HPDE6-E6E7 (cell line): Measurements from ENCODE around the gene TBC1D10A.

Source experiments
- DNase-seq: peaks from one replicate; pipeline ENCODE4 v3.0.0; 2011; ENCODE audit warnings: missing footprints; ENCODE audit errors: extremely low spot score

The TBC1D10A gene

DNA sequence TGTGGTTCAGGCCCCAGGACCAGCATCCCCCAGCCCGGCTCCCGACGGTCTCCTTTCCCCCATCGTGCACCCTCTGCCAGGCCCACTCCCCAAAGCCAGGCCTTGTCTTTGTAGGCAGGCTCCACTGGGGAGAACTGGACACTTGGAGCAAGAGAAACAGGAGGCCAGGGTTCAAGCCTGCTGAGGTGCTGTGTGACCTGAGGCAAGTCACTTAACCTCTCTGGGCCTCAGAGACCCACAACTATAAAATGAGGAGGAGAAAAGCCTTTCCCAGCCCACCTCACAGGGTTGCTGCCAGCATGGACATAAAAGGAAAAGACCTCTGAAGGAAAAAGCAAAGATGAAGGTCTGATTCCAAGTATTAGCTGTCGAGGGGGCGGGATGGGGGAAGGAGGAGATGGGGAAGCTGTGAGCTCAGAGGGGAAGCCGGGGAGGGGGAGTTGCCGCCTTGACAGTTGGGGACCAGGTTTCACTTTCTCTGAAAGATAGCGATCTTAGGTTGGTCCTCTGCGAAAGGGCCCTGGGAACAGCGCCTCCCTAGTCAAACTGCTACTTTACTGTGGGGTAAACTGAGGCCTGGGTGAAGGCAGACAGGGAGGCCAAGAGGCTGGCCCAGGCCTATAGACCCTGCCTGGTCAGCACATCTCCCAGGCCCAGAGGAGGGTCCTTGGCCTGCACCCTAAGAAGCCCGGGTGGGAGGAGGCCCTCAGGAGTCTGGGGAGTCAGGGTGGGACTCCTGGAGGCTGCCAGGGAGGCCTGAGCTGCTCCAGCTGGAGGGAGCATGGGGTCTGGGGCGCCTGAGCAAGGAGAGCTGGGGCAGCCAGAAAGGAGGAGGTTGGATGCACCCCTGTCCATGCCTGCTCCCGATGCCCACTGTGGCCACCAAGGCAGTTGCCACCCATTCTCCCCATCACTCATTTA, 59.1 kb downstream of the TBC1D10A start:
- no peak for DNase-seq

DNA sequence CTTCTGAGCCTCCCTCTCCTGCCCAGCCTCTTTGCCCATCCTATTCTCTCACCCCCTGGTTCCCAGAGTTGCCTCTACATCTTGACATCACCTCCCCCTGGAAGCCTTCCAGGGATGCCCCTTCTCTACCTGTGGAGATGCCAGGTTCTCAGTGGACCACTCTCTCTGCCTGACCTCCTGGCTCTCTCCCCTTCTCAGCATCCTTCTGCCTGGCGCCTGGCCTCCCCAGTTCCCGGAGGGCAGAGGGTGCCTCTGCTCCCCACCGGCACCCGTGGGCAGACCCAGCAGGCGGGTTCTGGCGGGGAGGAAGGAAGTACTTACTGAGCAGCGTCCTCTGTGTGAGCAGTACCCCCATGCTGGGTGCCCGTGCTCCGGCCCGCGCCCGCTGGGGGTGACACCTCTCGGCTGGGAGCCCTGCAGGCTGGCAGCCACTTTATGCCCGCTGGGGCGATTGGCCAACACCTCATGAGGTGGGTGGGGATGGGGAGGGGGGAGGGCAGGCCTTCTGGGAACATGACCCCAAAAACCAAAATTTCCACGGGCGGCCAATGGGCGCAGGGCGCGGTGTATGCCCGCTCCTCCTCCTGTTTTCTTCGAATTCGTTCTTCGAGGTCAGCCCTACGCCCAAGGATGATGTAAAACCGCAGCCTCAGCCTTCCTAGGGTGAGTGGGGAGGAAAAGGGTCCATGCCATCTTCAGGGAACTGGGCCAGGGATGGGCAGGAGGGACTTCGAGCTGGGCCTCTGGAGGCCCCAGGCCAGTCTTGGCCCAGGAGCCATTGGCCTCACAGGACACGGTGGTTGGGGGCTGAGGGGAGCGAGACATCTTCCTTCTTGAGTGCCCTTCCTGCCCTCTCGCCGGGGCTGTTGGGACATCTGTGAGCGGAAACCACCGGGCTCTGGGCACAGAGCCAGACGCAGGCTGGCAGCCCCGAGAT, 60.0 kb downstream of the TBC1D10A start, which contains the start of gene OSM:
Gene OSM, minus strand, starts transcription at position 407 of the 937 bp plus-strand sequence. Its CDS starts 52 bp downstream, at position 355.
- DNase-seq = no peak

DNA sequence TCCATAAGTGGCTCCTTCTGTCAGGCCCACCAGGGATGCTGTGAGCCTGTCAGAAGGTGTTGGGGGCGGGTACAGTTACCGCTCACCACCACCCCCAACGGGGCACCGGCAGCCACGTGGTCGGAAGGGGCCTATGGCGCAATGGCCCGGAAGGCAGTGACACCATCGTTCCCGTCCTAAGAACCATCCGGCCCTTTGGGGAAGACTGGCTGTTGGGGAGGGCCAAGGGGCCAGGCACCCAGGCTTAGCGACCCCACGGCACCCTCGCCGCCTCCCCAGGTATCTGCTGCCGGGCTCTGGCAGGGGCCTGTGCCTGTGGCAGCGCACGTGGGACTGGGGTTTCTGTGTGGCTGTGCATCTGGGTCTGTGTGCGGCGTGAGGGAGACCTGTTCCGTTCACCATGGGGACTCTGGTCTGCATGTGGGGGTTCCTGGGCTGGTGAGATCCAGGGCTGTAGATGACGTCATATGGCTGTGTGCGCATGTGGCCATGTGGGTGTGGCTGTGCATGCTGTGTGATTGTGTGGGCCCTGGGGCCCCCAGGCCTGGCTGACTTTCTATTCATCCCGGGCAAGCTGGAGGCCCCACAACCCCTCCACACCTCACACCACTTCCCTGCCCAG, 60.8 kb downstream of the TBC1D10A start:
- no peak for DNase-seq

DNA sequence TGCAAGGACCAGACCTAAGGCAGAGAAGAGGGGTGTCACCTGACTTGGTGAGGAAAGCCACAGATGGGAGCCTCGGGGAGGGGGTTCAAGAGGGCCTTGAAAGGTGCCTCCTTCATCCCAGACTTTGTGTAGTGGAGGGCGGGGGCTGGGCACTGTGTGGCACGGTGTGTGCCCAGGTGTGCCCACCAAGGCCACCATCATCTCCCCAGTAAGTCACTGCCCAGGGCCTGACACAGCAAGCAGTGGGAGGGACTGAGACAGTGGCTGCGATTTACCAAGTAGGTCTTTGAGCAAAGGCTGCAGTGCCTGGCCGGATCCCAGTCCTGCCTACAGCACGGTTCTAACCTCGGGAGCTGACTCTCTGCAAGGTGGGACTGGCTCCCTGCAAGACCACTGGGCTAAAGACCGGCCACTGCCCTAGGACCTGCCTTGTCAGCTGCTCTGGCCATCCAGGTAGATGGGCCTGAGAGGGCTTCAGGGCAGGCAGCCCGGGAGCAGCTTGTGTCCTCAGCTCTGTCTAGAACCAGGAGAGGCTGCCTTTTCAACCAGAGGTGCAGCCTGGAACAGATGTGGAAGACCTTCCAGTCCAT, 61.5 kb downstream of the TBC1D10A start:
- DNase-seq = no peak

DNA sequence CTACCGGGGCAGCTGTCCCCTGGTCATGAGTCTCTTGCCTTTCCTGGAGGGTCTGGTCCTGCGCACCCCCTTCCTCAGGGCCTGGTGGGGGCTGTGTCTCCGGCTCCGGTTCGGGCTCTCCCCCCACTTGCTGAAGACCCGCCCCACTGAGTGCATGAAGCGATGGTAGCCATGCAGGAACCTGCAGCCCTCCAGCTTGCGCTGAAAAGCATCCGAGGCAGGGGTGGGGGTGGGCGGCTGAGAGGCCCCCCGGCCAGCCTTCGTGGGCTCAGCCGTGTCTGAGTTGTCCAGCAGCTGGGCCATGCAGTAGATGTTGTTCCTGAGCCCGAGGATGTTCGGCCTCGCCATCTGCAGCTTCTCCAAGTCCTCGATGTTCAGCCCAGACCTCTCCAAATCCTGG, 62.9 kb downstream of the TBC1D10A start:
- no peak for DNase-seq

DNA sequence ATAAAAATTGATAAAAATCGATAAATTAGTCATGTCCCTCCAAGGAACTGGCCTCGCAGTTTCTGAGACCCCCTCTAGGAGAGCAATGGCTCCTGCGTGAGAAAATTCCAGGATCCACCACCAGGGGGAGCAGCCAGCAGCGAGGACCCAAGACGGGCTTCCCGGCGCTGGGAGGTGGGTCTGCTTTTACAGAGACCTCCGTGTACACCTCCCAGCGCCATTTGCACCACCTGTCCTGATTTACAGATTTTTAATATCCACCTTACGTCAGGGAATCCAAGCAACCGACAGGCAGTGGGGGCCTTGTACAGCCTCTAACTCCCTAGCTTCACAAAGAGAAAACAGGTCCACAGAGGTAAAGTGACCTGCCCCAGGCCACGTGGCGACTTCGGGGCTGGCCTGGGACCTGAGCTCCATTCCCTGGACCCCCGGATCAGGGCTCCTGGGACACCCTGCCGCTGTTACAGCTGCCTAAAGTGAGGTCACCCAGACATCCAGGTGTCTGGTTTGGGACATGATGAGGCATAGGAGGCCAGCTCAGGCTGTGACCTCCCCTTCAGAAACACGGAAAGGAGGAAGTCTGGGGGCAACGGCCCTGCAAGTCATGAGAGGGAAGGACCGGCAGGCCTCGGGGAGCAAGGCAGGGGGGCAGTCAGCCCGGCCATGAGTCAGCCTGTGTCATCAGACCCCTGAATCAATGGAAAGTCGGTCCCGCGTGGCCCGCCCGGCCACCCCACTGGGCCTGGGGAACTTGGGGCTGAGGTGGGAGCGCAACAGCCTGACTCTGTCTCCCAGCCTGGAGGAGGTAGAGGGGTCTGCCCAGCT, 63.6 kb downstream of the TBC1D10A start:
- no peak for DNase-seq

DNA sequence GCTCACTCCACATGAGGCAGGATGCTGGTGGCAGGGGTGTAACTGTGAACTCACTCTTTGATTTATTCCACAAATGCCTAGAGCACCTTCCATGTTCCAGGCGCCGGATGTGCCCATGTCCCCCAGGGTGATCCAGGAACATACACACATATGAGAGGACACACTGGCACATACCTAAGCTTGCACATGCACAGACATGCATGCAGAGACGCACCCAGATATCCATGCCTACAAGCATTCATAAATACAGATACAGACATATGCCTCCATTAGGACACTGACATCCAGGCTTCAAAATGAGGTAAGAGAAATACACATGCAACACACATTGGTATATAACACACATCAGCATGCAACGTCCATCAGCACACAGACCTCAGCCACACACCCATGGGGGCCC, 64.6 kb downstream of the TBC1D10A start:
- no peak for DNase-seq

DNA sequence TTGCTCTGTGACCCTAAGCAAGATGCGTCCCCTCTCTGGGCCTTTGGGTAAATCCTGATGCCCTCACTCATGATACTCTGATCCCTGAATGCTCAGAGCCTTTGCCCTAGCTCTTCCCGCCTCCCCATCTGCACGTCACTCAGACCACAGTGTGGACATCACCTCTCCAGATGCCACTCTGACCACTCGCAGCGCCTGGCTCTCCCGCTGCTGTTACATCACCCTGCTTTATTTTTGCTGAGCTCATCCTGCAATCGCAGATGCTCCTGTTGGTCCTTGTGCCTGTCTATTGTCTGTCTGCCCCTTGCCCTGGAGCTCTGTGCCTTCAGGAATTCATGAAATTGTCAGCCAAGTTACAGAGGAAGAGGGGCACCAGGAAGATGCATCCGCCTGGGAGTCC, 65.6 kb downstream of the TBC1D10A start:
- DNase-seq = no peak

DNA sequence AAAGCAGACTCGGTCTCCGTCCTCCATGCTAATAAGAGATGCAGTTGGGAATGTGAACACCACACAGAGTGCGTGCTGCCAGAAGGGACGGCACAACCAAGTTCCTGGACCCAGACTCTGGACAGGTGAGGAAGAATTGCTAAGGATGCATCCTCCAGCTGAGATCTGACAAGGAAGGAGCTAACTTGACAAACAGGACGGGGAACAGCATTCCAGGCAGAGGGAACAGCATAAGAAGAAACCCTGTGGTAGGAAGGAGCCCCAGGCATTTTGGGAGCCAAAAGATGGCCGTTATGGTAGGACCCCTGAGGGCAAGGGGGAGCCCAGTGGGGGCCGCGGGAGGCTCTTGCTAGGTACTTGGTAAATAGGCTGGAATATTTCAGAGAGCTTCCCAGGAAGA, 66.1 kb downstream of the TBC1D10A start:
- DNase-seq = no peak

DNA sequence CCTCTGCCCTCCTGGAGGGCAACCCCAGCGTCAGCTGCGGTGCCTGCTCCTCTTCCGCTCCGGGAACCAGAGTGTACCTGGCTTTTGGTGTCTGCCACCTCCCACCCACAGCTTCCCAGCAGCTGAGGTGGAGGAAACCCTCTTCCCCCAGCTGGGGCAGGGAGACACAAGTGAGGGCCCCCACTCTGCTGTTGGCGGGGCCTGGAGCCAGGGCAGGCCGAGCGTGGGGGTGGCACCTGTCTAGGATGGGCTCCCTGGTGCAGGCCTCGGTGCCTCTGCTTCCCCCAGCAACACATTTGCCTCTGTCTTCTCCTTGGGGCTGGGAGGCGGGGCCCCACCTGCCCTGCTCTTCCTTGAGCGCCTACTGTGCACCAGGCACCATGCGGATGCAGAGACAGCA, 66.5 kb downstream of the TBC1D10A start:
- DNase-seq = no peak

DNA sequence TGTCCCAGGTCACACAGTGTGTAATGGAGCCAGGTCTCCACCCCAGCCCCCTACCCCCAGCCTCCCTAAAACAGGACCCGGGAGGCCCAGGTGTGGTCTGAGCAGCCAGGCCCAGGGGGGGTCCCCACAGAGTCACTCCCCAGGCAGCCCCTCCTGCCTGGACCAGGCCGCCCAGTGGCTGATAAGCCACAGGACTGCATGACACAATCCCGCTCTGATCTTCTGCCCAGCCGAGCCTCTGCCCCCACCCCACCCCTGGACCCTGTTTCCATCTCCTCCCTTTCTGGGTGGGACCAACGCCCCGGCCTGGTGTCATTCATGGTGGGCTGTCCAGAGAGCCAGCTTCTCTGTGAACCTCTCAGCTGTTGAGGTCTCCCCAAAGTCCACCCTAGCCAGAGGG, 72.4 kb downstream of the TBC1D10A start:
- DNase-seq = no peak

DNA sequence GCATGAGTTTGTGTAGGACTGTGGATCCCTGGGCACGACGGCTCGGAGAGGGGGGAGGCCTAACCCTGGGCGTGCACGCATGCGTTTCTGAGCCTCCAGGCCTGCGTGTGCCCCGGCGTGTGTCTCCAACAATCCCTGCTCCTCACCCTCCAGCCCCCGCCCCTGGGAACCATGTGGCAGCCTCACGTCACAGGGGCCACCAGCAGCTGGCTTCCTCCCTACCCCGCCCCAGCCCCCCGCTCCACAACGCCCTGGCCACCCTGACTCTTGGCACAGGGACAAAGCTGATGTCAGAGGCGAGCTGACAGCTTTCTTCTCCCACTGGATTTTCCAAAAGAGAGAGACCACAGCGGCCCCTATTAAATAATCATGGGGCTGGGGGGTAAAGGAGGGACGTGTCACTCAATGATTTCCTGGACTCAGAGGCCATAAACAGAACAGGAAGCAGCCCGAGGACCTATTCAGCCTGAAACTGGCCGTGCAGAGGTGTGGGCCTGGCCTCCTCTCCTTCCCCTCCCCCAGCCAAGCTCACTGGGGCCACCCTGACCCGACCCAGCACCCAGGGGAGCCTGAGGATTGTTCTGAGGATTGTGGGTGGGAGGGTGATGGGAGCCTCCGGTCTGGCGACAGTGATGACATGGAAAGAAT, 73.4 kb downstream of the TBC1D10A start:
- no peak for DNase-seq

DNA sequence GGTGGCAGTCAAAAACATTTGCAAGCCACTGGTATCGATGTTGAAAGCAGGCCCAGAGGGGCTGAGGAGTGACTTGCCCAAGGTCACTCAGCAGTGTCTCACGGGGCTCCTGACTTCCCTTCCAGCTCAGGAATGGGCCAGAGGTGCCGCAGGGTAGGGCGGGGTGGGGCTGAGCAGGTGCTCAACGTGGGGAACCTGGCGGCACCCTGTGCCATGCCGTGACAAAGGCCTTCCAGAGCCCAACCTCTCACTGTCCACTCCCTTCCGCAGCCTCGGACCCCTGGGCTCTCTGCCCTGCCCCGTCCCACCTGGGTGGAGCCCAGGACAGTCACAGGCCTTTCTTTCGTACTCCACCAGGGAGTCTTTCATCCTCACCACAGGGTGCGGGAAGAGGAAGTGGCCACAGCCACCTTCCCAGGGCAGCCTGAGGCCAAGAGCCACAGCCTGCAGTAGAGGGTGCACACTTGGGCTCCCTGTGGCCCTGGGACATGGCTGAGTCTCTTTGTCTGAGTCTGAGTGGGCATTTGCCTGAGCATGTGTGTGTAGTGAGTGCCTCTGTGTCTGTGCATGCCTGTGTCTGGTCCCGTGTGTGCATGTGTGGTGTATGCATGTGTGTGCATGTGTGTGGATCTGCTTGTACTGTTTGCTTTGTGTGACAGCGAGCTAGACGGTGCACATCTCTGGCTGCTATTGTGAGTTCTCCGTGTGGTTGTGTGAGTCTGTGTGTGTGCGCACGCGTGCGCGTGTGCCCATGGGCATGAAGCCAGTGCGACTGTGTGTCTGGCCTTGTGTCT, 74.1 kb downstream of the TBC1D10A start:
- no peak for DNase-seq

DNA sequence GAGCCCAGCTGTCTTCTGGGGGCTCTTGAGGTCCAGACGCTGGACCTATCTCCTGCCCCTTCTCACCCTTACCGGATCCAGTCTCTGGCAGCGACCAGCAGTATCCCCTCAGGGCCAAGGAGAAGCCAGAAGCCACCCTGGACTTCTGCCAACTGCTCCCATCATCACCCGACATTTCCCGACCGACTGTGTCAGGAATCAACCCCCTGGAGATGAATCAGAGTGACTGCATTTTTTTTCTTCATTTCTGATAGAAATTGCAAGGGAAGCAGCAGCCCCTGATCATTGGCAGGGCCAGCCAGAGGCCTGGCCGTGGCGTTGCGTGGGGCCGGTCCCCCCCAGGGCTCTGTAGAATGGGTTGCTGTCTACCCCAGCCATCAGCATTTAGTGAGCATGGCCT, 75.0 kb downstream of the TBC1D10A start:
- DNase-seq = no peak

DNA sequence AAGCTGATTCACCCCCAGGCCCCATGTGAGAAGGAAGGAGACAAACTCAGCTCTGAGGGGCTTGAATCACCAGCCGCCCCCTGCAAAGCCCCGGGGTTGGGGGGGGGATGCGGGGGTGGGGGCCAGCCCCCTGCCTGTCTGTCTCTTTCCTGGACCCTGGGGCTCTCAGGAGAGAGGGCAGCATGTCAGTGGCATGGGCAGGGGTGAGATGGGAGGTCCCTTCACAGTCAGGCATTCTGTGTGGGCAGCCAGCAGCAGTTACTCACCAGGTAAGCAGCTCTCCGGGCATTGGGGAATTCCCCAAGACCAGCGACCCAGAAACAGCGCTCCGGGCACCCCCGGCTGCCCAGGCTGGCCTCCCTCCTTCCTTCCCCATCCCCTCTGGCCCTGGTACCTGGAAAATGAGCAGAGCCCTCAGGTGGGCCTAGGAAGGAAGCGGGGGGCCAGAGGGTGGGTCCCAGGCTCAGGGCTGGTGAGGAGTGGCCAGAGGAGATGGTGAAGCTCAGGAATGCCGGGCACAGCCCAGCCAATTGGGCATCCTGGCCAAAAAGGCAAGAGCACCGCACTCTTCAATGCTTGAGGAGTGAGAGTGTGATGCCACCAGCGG, 76.0 kb downstream of the TBC1D10A start:
- DNase-seq = peak; percentile 92

DNA sequence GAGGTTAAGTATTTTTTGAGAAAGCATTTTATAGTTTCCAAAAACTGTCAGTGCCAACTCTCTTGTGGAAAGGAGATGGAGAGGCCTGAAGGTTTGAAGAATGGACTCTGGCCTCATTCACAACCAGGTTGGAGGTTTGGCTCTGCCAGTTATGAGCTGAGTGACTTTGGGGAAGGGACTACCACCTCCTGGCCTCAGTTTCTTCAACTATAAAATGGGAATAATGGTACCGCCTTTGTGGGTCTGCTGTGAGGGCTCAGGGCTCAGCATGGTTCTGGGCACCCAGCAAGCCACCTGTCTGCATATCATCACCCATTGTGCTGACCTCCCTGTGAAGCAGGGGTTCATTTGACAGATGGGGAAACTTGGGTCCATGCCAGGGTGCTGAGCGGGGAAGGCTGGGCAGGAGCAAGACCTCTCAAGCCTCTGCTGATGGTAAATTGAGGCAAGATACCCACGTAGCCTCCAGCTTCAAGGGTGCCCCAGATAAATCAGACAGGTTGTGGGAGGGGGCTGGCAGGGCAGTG, 76.6 kb downstream of the TBC1D10A start:
- DNase-seq = no peak

DNA sequence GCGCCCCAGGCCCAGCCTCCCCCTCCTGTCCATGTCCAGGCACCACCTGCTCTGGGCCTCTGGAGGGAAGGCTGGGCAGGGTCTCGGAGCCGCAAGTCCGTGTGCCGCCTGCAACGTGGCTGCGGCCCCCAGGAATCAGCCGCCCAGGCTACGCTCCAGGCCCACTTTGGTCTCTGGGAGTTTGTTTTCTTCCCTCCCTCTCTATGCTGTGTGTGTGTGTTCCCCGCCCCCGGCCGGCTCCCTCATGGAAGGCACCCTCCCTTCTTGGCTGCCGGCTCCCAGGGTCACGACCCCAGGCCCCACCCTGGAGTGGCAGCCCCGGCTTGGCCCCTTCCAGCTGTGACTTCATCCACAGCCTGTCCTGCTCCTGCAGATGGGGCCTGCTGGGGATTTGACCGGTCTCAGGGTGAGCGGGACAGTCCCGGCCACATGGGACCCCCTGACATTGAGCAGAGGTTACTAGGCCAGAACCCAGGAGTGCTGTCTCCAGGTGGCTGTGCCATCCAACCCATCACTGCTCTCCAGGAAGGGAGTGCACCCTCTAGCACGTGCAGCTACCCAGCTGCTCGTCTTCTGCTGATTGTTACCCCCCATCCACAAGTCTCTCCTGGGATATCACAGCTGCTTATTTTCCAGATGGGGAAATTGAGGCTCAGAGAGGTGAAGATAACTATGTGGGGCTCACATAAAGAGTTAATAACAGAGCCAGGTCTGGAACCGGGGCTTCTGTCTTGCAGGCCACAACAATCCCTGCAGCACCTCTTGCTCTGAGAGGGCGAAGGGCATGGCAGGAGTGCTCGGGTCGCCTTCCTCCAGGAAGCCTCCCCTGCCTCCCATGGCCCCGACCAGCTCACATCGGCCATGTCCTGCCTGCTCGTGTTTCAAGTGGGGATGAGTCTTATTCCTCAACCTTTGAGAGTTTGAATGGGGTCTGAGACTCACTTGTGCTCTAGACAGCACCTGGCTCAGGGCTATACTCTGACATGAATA, 77.4 kb downstream of the TBC1D10A start:
- no peak for DNase-seq

DNA sequence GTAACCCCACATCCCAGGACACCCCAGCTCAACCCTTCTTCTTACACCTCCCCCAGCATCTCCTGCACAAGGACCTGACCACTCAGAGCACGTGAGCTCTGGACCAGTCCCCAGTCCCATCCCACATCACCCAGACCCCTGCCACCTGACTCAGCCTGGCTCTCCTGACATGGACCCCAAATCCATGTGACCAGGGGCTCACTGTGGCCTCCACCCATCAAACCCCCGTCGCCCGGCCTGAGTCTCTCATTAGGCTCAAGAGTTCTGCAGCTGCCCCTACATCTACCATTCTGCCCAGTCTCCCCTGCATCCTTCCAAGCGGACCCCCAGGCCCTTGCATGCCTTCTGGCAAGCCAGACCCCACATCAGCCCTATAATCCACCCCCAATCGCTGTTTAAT, 78.3 kb downstream of the TBC1D10A start:
- DNase-seq = no peak
